T-helper 17 cell (primary cell): Measurements from ENCODE around the gene UAP1L1. TPM values are rescaled to one million over a fixed set of nuclear protein-coding genes. Genes with fewer than 3 reads are reported as not detected.
A peak's percentile ranks its signal among the peaks of the same experiment; 100 is the strongest.
"Not testable (repeated sequence)": the region's sequence is repeated elsewhere in the genome, so short reads cannot be mapped to it uniquely, and the experiment has no call there.

Experiments used
- ATAC-seq: fragments of 150-1000 bp; cut with Tn5 transposase; 2 replicates; pipeline ENCODE4 v1.10.0; 2021; ENCODE audit warnings: mild to moderate bottlenecking, moderate library complexity
- DNase-seq, 3 donors: peaks; one replicate each; pipeline versions ENCODE4 v3.0.0 to v3.0.0-alpha.2; 2020 to 2021
- H3K9me3 ChIP-seq: one replicate; pipeline ENCODE4 v1.7.0; 2013; ENCODE audit warnings: low read length, mild to moderate bottlenecking; ENCODE audit not compliant: control insufficient read depth, poor library complexity, severe bottlenecking
- H3K27ac Mint-ChIP-seq: one replicate; pipeline ENCODE4 v1.8.0; 2022; ENCODE audit warnings: mild to moderate bottlenecking, moderate library complexity, mixed read lengths
- H3K27me3 Mint-ChIP-seq: one replicate; pipeline ENCODE4 v1.8.0; 2022; ENCODE audit warnings: mixed read lengths
- H3K36me3 Mint-ChIP-seq: one replicate; pipeline ENCODE4 v1.8.0; 2022; ENCODE audit warnings: low read depth, mixed read lengths
- H3K4me1 Mint-ChIP-seq: one replicate; pipeline ENCODE4 v1.8.0; 2022; ENCODE audit warnings: mild to moderate bottlenecking, mixed read lengths
- H3K4me3 Mint-ChIP-seq: one replicate; pipeline ENCODE4 v1.8.0; 2022; ENCODE audit warnings: mild to moderate bottlenecking, moderate library complexity, mixed read lengths
- total RNA-seq, 4 donors: library from RNA in 2 of 4; stranded (reverse) in 2 of 4; gene quantifications; one replicate each; pipeline ENCODE4 v1.2.3 and lab custom pipeline; 2022 to 2026

UAP1L1 gene
- total RNA-seq, 2 donors from 2014 or later, result 9.3 to 10.2 TPM

GRCh38 chr9:137116728-137117127 is 39.4 kb downstream of the UAP1L1 start:
- no peak overlapping the region for H3K4me3 Mint-ChIP-seq
- H3K9me3 ChIP-seq, result no peaks in the 10 kb centered on the region
- H3K36me3 Mint-ChIP-seq, result no peaks in the 10 kb centered on the region
- no peaks in the 10 kb centered on the region for H3K27me3 Mint-ChIP-seq
- H3K27ac Mint-ChIP-seq, result no peak overlapping the region
- DNase-seq (no peak), ATAC-seq (no peak)
- peaks cover 16% of the 10 kb centered on the region for H3K4me1 Mint-ChIP-seq

- H3K4me3 Mint-ChIP-seq, result no peak overlapping the region
- no peaks in the 10 kb centered on the region for H3K9me3 ChIP-seq
- no peak overlapping the region for H3K27ac Mint-ChIP-seq
- H3K4me1 Mint-ChIP-seq, result peaks cover 21% of the 10 kb centered on the region
- no peaks in the 10 kb centered on the region for H3K36me3 Mint-ChIP-seq
- DNase-seq (no peak), ATAC-seq (no peak)
- H3K27me3 Mint-ChIP-seq, result no peaks in the 10 kb centered on the region
These were observed 40.0 kb downstream of the UAP1L1 start for GRCh38 chr9:137117269-137117731.

GRCh38 chr9:137118092-137118603 is 40.8 kb downstream of the UAP1L1 start:
- H3K27ac Mint-ChIP-seq, H3K4me3 Mint-ChIP-seq, H3K9me3 ChIP-seq: not testable (repeated sequence)

GRCh38 chr9:137121927-137122795 is 44.8 kb downstream of the UAP1L1 start:
- not testable (repeated sequence) for H3K4me3 Mint-ChIP-seq, H3K27me3 Mint-ChIP-seq, H3K9me3 ChIP-seq, ATAC-seq, DNase-seq, H3K36me3 Mint-ChIP-seq
- Mint-ChIP-seq H3K27ac (peak overlapping the region; percentile 78), H3K4me1 (peaks cover 18% of the 10 kb centered on the region)

More at GRCh38 chr9:137118092-137118603, 40.8 kb downstream of the UAP1L1 start:
- not testable (repeated sequence) for DNase-seq, H3K27me3 Mint-ChIP-seq, ATAC-seq, H3K36me3 Mint-ChIP-seq
- peaks cover 17% of the 10 kb centered on the region for H3K4me1 Mint-ChIP-seq

GRCh38 chr9:137122796-137123467 is 45.6 kb downstream of the UAP1L1 start:
- not testable (repeated sequence) for DNase-seq, H3K9me3 ChIP-seq, ATAC-seq, H3K4me3 Mint-ChIP-seq, H3K27me3 Mint-ChIP-seq, H3K36me3 Mint-ChIP-seq
- Mint-ChIP-seq H3K27ac (peak overlapping the region; percentile 78), H3K4me1 (peaks cover 23% of the 10 kb centered on the region)

GRCh38 chr9:137123468-137123837 is 46.1 kb downstream of the UAP1L1 start:
- peaks cover 27% of the 10 kb centered on the region for H3K4me1 Mint-ChIP-seq
- H3K27ac Mint-ChIP-seq, result no peak overlapping the region
- H3K27me3 Mint-ChIP-seq, result no peaks in the 10 kb centered on the region
- H3K9me3 ChIP-seq, result no peaks in the 10 kb centered on the region
- H3K36me3 Mint-ChIP-seq, result no peaks in the 10 kb centered on the region
- no peak overlapping the region for H3K4me3 Mint-ChIP-seq
- no peak for ATAC-seq
- DNase-seq, result no peak

- not testable (repeated sequence) for H3K4me3 Mint-ChIP-seq, ATAC-seq, H3K27me3 Mint-ChIP-seq, H3K9me3 ChIP-seq, H3K36me3 Mint-ChIP-seq, DNase-seq, H3K27ac Mint-ChIP-seq
- peaks cover 29% of the 10 kb centered on the region for H3K4me1 Mint-ChIP-seq
These were observed 46.7 kb downstream of the UAP1L1 start for GRCh38 chr9:137123952-137124462.

GRCh38 chr9:137126786-137127185 is 49.5 kb downstream of the UAP1L1 start:
- no peak for ATAC-seq
- no peaks in the 10 kb centered on the region for H3K9me3 ChIP-seq
- H3K27ac Mint-ChIP-seq, result peak overlapping the region; percentile 95
- no peaks in the 10 kb centered on the region for H3K36me3 Mint-ChIP-seq
- peaks cover 24% of the 10 kb centered on the region for H3K4me1 Mint-ChIP-seq
- H3K4me3 Mint-ChIP-seq, result peak overlapping the region; percentile 89
- no peak for DNase-seq
- H3K27me3 Mint-ChIP-seq, result no peaks in the 10 kb centered on the region

- Mint-ChIP-seq H3K27ac (peak overlapping the region; percentile 95), H3K27me3 (peaks cover 1% of the 10 kb centered on the region), H3K36me3 (no peaks in the 10 kb centered on the region), H3K4me3 (peak overlapping the region; percentile 89), H3K4me1 (peaks cover 20% of the 10 kb centered on the region)
- ATAC-seq (no peak), DNase-seq (no peak)
- no peaks in the 10 kb centered on the region for H3K9me3 ChIP-seq
These were observed 50.2 kb downstream of the UAP1L1 start for GRCh38 chr9:137127301-137128157.

GRCh38 chr9:137128158-137128861 is 51.0 kb downstream of the UAP1L1 start:
- Mint-ChIP-seq H3K4me3 (peak overlapping the region; percentile 89), H3K27me3 (peaks cover 4% of the 10 kb centered on the region), H3K36me3 (no peaks in the 10 kb centered on the region), H3K4me1 (peaks cover 20% of the 10 kb centered on the region), H3K27ac (peak overlapping the region; percentile 95)
- no peaks in the 10 kb centered on the region for H3K9me3 ChIP-seq
- no peak for ATAC-seq
- DNase-seq, result no peak

- Mint-ChIP-seq H3K4me3 (peak overlapping the region; percentile 89), H3K27me3 (peaks cover 4% of the 10 kb centered on the region), H3K27ac (peak overlapping the region; percentile 95), H3K36me3 (no peaks in the 10 kb centered on the region), H3K4me1 (peaks cover 20% of the 10 kb centered on the region)
- ATAC-seq, result peak; percentile 24
- no peak for DNase-seq
- no peaks in the 10 kb centered on the region for H3K9me3 ChIP-seq
These were observed 51.6 kb downstream of the UAP1L1 start for GRCh38 chr9:137128862-137129455.
